NT2/D1 (cell line): ENCODE measurements around the gene SELENOM.

Source experiments
- DNase-seq: peaks from one replicate; pipeline ENCODE4 v3.0.0-alpha.2; 2011; ENCODE audit warnings: low read depth, low spot score
- H3K27me3 ChIP-seq: 2 replicates; pipeline ENCODE4 v1.6.0; 2011; ENCODE audit warnings: mild to moderate bottlenecking; ENCODE audit not compliant: insufficient read length, insufficient read depth
- H3K36me3 ChIP-seq: 2 replicates; pipeline ENCODE4 v1.6.1; 2011; ENCODE audit warnings: mild to moderate bottlenecking, low read length, mixed read lengths; ENCODE audit not compliant: insufficient read depth, insufficient read length
- H3K4me1 ChIP-seq: 2 replicates; pipeline ENCODE4 v1.5.1; 2011; ENCODE audit not compliant: insufficient read depth, insufficient read length
- H3K4me3 ChIP-seq: 2 replicates; pipeline ENCODE4 v1.5.1; 2011; ENCODE audit warnings: low read depth; ENCODE audit not compliant: insufficient read length
- H3K9ac ChIP-seq: 2 replicates; pipeline ENCODE4 v1.6.0; 2011; ENCODE audit warnings: low read depth; ENCODE audit not compliant: insufficient read length
- H3K9me3 ChIP-seq: 2 replicates; pipeline ENCODE4 v1.5.1; 2011; ENCODE audit warnings: mild to moderate bottlenecking, low read length; ENCODE audit not compliant: insufficient read depth
- SUZ12 ChIP-seq: IDR thresholded peaks from 2 replicates; pipeline ENCODE4 v1.6.1; 2011; ENCODE audit not compliant: insufficient read length, insufficient read depth; ENCODE audit errors: extremely low read depth
- YY1 ChIP-seq: IDR thresholded peaks from 2 replicates; pipeline ENCODE4 v1.6.1; 2011; ENCODE audit not compliant: insufficient read length, insufficient read depth
- ZNF274 ChIP-seq: IDR thresholded peaks from 2 replicates; pipeline ENCODE4 v1.6.1; 2011; ENCODE audit warnings: mild to moderate bottlenecking, low read depth, low read length

The SELENOM gene

GRCh38 chr22:31125521-31126117, 18.3 kb upstream of the SELENOM start:
- Histone ChIP-seq H3K36me3 (peaks cover 5% of the 10 kb centered on the region), H3K9ac (no peak overlapping the region)
- TF ChIP-seq SUZ12 (no peak), YY1 (no peak), ZNF274 (no peak)

GRCh38 chr22:31124811-31125465, 17.6 kb upstream of the SELENOM start:
- no peak overlapping the region for H3K4me3 ChIP-seq
- H3K9me3 ChIP-seq: no peaks in the 10 kb centered on the region
- H3K27me3 ChIP-seq: no peaks in the 10 kb centered on the region
- H3K9ac ChIP-seq: peak overlapping the region; percentile 32
- DNase-seq: no peak
- peaks cover 5% of the 10 kb centered on the region for H3K36me3 ChIP-seq
- H3K4me1 ChIP-seq: peaks cover 13% of the 10 kb centered on the region
- TF ChIP-seq SUZ12: no peak
- TF ChIP-seq YY1: no peak
- TF ChIP-seq ZNF274: no peak

More at GRCh38 chr22:31125521-31126117, 18.3 kb upstream of the SELENOM start:
- peaks cover 8% of the 10 kb centered on the region for H3K4me1 ChIP-seq
- no peak overlapping the region for H3K4me3 ChIP-seq
- H3K27me3 ChIP-seq: no peaks in the 10 kb centered on the region
- H3K9me3 ChIP-seq: no peaks in the 10 kb centered on the region
- DNase-seq: no peak

DNA sequence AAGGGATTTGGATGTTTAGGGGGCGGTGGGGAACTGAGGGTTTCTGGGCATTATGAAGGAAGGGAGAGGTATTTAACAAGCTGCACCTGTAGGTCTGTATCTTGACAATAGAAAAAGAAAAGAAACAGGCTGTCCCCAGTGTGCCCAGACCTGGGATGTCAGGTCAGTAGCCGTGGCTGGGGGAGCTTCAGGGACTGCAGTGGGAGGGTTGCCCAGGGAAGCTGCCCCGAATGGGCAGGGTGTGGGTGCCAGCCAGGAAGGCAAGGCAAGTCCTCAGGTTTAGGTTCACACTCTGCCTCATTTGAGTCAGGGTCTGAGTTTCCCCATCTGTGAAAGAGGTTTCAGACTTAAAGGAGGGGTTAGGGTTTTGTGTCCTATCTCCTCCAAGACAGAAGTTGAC, 16.9 kb upstream of the SELENOM start:
- peaks cover 15% of the 10 kb centered on the region for H3K4me1 ChIP-seq
- H3K9ac ChIP-seq: no peak overlapping the region
- no peak overlapping the region for H3K4me3 ChIP-seq
- no peaks in the 10 kb centered on the region for H3K9me3 ChIP-seq
- DNase-seq: no peak
- H3K36me3 ChIP-seq: peaks cover 5% of the 10 kb centered on the region
- H3K27me3 ChIP-seq: no peaks in the 10 kb centered on the region
- TF ChIP-seq ZNF274 (no peak), SUZ12 (no peak), YY1 (no peak)

DNA sequence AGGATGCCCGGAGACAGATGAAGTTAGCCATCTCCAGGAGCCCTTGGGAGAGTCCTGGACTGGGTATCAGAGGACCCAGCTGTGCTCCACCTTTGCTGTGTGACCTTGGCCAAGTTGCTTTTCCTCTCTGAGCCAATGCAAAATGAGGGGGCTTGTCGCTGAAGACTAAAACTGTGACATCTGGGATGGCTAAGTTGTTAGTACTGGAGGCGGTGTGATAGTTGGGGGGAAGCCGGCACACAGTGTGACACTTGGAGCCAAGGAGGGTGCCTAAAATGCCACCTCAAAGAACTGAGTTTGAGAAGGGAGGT, 15.9 kb upstream of the SELENOM start:
- peak overlapping the region; percentile 81 for H3K9ac ChIP-seq
- H3K4me3 ChIP-seq: peak overlapping the region; percentile 78
- H3K4me1 ChIP-seq: peaks cover 12% of the 10 kb centered on the region

DNA sequence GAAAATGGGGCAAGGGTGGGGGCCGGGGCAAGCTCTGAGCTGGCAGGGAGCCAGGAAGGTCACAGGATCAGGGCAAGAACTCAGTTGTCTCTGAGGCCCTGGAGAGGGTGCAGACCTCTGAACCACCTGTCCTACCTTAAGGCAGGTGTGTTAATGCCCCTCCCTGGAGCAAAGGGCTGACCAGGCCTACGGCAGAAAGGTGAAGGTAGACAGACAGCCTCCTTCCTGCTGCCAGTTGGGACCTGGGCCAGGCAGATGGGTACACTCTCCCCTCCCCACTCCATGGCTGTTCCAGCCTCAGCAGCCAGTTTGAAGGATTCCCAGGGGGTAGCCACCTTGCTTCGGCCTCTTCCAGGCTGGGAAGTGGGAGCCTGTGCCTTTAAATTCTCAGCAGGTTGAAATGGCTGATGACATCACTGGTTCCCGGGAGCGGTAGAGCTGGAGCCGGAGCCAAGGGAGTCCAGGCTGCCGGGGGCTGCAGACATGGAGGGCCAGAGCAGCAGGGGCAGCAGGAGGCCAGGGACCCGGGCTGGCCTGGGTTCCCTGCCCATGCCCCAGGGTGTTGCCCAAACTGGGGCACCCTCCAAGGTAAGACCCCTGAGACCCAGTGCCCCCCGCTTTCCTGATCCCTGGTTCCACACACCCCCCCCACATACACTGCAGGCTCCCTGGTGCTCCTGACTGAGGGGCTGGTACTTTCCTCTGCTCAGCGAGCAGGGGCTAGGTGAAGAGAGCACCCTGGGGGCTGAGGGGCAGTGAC, 15.3 kb upstream of the SELENOM start, which contains the start of gene INPP5J:
Gene INPP5J (plus strand): TSS at position 435 of the 760 bp plus-strand sequence. CDS start 49 bp downstream, at position 484.
- Histone ChIP-seq H3K27me3 (no peaks in the 10 kb centered on the region), H3K9ac (peak within 1 kb of the TSS; percentile 81), H3K4me1 (peaks cover 12% of the 10 kb centered on the region), H3K36me3 (no peaks in the 10 kb centered on the region), H3K4me3 (peak within 1 kb of the TSS; percentile 78), H3K9me3 (no peaks in the 10 kb centered on the region)
- no peak for DNase-seq
- TF ChIP-seq SUZ12 (no peak), ZNF274 (no peak), YY1 (no peak)

More for the DNA sequence above, 15.9 kb upstream of the SELENOM start:
- TF ChIP-seq ZNF274: no peak
- no peak for TF ChIP-seq YY1
- TF ChIP-seq SUZ12: no peak
- Histone ChIP-seq H3K27me3 (no peaks in the 10 kb centered on the region), H3K9me3 (no peaks in the 10 kb centered on the region), H3K36me3 (peaks cover 4% of the 10 kb centered on the region)
- no peak for DNase-seq

DNA sequence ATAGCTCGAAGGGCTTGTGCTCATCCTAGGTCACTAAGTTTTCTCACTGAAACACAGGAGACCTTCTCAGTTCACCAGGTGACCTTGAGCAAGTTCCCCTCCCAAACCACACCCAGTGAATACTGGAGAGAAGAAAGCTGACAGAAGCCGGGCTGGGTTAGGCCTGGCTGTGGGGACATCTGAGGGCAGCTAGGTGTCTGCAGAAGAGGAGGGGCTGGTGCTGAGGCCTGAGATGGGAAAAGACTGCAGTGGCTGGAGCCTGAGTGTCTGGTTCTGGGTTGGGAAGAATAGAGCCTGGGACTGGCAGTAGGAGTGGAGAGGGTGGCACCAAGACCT, 14.8 kb upstream of the SELENOM start:
- TF ChIP-seq YY1 (no peak), ZNF274 (no peak), SUZ12 (no peak)
- peaks cover 10% of the 10 kb centered on the region for H3K4me1 ChIP-seq
- no peaks in the 10 kb centered on the region for H3K36me3 ChIP-seq
- H3K9ac ChIP-seq: no peak overlapping the region
- no peaks in the 10 kb centered on the region for H3K9me3 ChIP-seq
- no peak for DNase-seq
- H3K27me3 ChIP-seq: no peaks in the 10 kb centered on the region
- no peak overlapping the region for H3K4me3 ChIP-seq

GRCh38 chr22:31121403-31121802, 14.0 kb upstream of the SELENOM start:
- H3K9me3 ChIP-seq: no peaks in the 10 kb centered on the region
- DNase-seq: no peak

More at GRCh38 chr22:31121403-31121802, 14.0 kb upstream of the SELENOM start:
- Histone ChIP-seq H3K9ac (no peak overlapping the region), H3K36me3 (no peaks in the 10 kb centered on the region), H3K27me3 (no peaks in the 10 kb centered on the region), H3K4me1 (peaks cover 9% of the 10 kb centered on the region), H3K4me3 (no peak overlapping the region)
- TF ChIP-seq YY1 (no peak), SUZ12 (no peak), ZNF274 (no peak)
